ENCODE results near the gene CDK8.

Gene CDK8

DNA sequence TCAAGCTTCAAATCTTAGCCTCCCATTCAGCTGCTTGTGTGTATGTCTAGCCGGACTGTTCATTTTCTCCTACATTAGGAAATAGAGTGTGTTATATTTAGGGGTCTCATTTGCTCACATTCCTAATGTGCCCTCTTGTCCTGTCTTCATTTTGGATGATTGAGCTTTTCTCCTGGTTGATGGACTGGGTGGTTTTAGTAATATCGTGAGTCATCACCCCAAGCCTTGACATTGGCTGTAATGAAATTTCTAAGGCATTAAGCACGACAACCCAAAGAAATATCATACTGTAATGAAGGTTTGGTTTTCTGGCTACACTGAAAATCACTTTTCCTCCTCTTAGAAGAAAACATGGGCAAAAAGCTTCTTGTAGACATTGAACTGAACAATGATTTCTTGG lies 192.8 kb downstream of the CDK8 start:
- no peak for DNase-seq (ENCODE audit: low read depth)

DNA sequence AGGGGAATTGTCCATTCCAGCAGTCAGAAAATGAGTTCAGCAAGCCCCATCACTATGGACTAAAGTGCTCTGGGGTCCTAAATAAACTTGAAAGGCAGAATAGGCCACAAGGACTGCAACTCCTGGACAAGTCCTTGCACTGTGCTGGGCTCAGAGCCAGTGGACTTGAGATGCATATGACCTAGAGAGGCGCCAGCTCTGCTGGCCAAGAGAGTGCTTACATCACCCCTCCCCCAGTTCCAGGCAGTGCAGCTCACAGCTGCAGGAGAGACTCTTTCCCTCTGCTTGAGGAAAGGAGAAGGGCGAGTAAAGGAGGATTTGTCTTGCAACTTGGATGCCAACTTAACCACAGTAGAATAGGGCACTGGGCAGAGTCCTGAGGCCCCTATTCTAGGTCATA lies 194.1 kb downstream of the CDK8 start:
- DNase-seq (ENCODE audit: low read depth): no peak

DNA sequence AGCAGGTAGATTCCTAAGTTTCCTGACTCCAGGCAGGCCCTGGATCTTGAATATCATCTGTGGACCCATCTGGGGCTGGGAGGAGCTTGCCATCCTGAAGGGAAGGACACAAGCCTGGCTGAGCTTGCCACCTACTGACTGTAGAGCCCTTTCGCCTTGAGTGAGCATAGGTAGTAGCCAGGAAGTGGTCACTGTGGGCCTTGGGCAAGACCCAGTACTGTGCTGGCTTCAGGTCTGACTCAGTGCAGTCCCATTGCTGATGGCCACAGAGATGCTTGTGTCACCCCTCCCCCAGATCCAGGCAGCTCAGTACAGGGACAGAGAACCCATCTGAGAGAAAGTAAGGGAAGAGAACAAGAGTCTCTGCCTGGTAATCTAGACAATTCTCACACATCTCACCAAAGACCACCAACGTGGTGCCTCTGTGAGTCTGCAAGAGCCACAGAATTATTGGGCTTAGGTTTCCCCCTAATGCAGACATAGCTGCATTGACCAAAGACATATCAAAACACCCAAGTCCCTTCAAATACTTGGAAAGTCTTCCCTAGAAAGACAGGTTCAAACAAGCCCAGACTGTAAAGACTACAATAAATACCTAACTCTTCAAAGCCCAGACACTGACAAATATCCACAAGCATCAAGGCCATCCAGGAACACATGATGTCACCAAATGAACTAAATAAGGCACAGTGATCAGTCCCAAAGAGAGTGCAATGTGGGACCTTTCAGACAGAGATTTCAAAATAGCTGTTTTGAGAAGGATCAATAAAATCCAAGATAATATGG lies 195.3 kb downstream of the CDK8 start:
- DNase-seq (ENCODE audit: low read depth): no peak

Data from activated T-cell treated with anti-CD3 and anti-CD28 coated beads for 24 hours (primary cell).